HEK293 (cell line): ENCODE measurements around the gene TIMP2.

ENCODE experiments used
- BCL11A ChIP-seq: fragments of 450-650 bp; formaldehyde crosslinking; IDR thresholded peaks from 2 replicates; pipeline ENCODE4 v1.5.1; 2016; ENCODE audit warnings: low read depth, missing biosample characterization, missing genetic modification characterization
- BCL11B ChIP-seq: fragments of 450-650 bp; formaldehyde crosslinking; IDR thresholded peaks from 2 replicates; pipeline ENCODE4 v1.5.1; 2016; ENCODE audit warnings: low read depth, missing biosample characterization, missing genetic modification characterization
- HIC1 ChIP-seq: fragments of 450-650 bp; formaldehyde crosslinking; IDR thresholded peaks from 2 replicates; pipeline ENCODE4 v1.5.1; 2016; ENCODE audit warnings: missing biosample characterization, missing genetic modification characterization
- KLF16 ChIP-seq: fragments of 450-650 bp; formaldehyde crosslinking; IDR thresholded peaks from 2 replicates; pipeline ENCODE4 v1.5.1; 2017; ENCODE audit warnings: missing biosample characterization, missing genetic modification characterization
- PRDM4 ChIP-seq: fragments of 450-650 bp; formaldehyde crosslinking; IDR thresholded peaks from 2 replicates; pipeline ENCODE4 v1.5.1; 2017; ENCODE audit warnings: missing biosample characterization, missing genetic modification characterization
- PRDM6 ChIP-seq: fragments of 450-650 bp; formaldehyde crosslinking; IDR thresholded peaks from 2 replicates; pipeline ENCODE4 v1.5.1; 2017; ENCODE audit warnings: missing biosample characterization, missing genetic modification characterization
- REPIN1 ChIP-seq: fragments of 450-650 bp; formaldehyde crosslinking; IDR thresholded peaks from 2 replicates; pipeline ENCODE4 v1.5.1; 2017; ENCODE audit warnings: missing biosample characterization, missing genetic modification characterization, low read depth
- SCRT1 ChIP-seq: fragments of 450-650 bp; formaldehyde crosslinking; IDR thresholded peaks from 2 replicates; pipeline ENCODE4 v1.5.1; 2016; ENCODE audit warnings: missing biosample characterization, missing genetic modification characterization, borderline replicate concordance
- SP2 ChIP-seq: fragments of 450-650 bp; formaldehyde crosslinking; IDR thresholded peaks from 2 replicates; pipeline ENCODE4 v1.5.1; 2016; ENCODE audit warnings: missing biosample characterization, missing genetic modification characterization
- ZBTB49 ChIP-seq: fragments of 450-650 bp; formaldehyde crosslinking; IDR thresholded peaks from 2 replicates; pipeline ENCODE4 v1.5.1; 2016; ENCODE audit warnings: missing biosample characterization, missing genetic modification characterization, low read depth
- ZNF121 ChIP-seq: fragments of 450-650 bp; formaldehyde crosslinking; IDR thresholded peaks from 2 replicates; pipeline ENCODE4 v1.5.1; 2016; ENCODE audit warnings: missing biosample characterization, missing genetic modification characterization
- ZNF133 ChIP-seq: fragments of 450-650 bp; formaldehyde crosslinking; IDR thresholded peaks from 2 replicates; pipeline ENCODE4 v1.5.1; 2016; ENCODE audit warnings: missing biosample characterization, missing genetic modification characterization
- ZNF175 ChIP-seq: fragments of 450-650 bp; formaldehyde crosslinking; IDR thresholded peaks from 2 replicates; pipeline ENCODE4 v1.5.1; 2016; ENCODE audit warnings: missing biosample characterization, missing genetic modification characterization
- ZNF19 ChIP-seq: fragments of 450-650 bp; formaldehyde crosslinking; IDR thresholded peaks from 2 replicates; pipeline ENCODE4; 2016; ENCODE audit warnings: missing biosample characterization, missing genetic modification characterization, low read depth
- ZNF221 ChIP-seq: fragments of 450-650 bp; formaldehyde crosslinking; IDR thresholded peaks from 2 replicates; pipeline ENCODE4 v1.5.1; 2017; ENCODE audit warnings: missing biosample characterization, missing genetic modification characterization, borderline replicate concordance
- ZNF239 ChIP-seq: fragments of 450-650 bp; formaldehyde crosslinking; IDR thresholded peaks from 2 replicates; pipeline ENCODE4 v1.5.1; 2016; ENCODE audit warnings: missing biosample characterization, missing genetic modification characterization
- ZNF26 ChIP-seq: fragments of 450-650 bp; formaldehyde crosslinking; IDR thresholded peaks from 2 replicates; pipeline ENCODE4 v1.5.1; 2016; ENCODE audit warnings: missing biosample characterization, missing genetic modification characterization
- ZNF341 ChIP-seq: fragments of 450-650 bp; formaldehyde crosslinking; IDR thresholded peaks from 2 replicates; pipeline ENCODE4; 2016; ENCODE audit warnings: low read depth, missing biosample characterization, missing genetic modification characterization
- ZNF350 ChIP-seq: fragments of 450-650 bp; formaldehyde crosslinking; IDR thresholded peaks from 2 replicates; pipeline ENCODE4 v1.5.0; 2017; ENCODE audit warnings: missing biosample characterization, mild to moderate bottlenecking, missing genetic modification characterization
- ZNF423 ChIP-seq: fragments of 450-650 bp; formaldehyde crosslinking; IDR thresholded peaks from 2 replicates; pipeline ENCODE4 v1.5.1; 2016; ENCODE audit warnings: missing biosample characterization, missing genetic modification characterization
- ZNF548 ChIP-seq: fragments of 450-650 bp; formaldehyde crosslinking; IDR thresholded peaks from 2 replicates; pipeline ENCODE4 v1.5.1; 2016; ENCODE audit warnings: missing biosample characterization, missing genetic modification characterization
- ZNF549 ChIP-seq: fragments of 450-650 bp; IDR thresholded peaks from 2 replicates; pipeline ENCODE4 v1.5.1; 2018; ENCODE audit warnings: missing biosample characterization, missing genetic modification characterization, mild to moderate bottlenecking, inconsistent platforms, moderate library complexity
- ZNF555 ChIP-seq: fragments of 450-650 bp; formaldehyde crosslinking; conservative IDR thresholded peaks from 2 replicates; pipeline ENCODE4 v1.5.1; 2017; ENCODE audit warnings: missing biosample characterization, mild to moderate bottlenecking, missing genetic modification characterization, inconsistent platforms
- ZNF792 ChIP-seq: fragments of 450-650 bp; formaldehyde crosslinking; IDR thresholded peaks from 2 replicates; pipeline ENCODE4 v1.5.1; 2016; ENCODE audit warnings: missing biosample characterization, missing genetic modification characterization
- ZNF837 ChIP-seq: fragments of 450-650 bp; formaldehyde crosslinking; IDR thresholded peaks from 2 replicates; pipeline ENCODE4 v1.5.1; 2016; ENCODE audit warnings: missing biosample characterization, missing genetic modification characterization
- ZNF843 ChIP-seq: fragments of 450-650 bp; formaldehyde crosslinking; IDR thresholded peaks from 2 replicates; pipeline ENCODE4 v1.5.1; 2016; ENCODE audit warnings: missing biosample characterization, missing genetic modification characterization
- ZSCAN18 ChIP-seq: fragments of 450-650 bp; formaldehyde crosslinking; IDR thresholded peaks from 2 replicates; pipeline ENCODE4 v1.5.1; 2016; ENCODE audit warnings: missing biosample characterization, missing genetic modification characterization
- ZXDB ChIP-seq: fragments of 450-650 bp; formaldehyde crosslinking; IDR thresholded peaks from 2 replicates; pipeline ENCODE4 v1.5.1; 2016; ENCODE audit warnings: missing biosample characterization, missing genetic modification characterization

Gene TIMP2

GRCh38 chr17:78935419-78936323 lies 10.5 kb upstream of the TIMP2 start (continued):
- TF ChIP-seq ZNF19 (no peak), ZNF341 (tag by site-specific recombination) (peak; percentile 87), ZNF555 (no peak), ZNF423 (tag by site-specific recombination) (peak; percentile 92), PRDM4 (tag by site-specific recombination) (no peak), ZNF792 (no peak), BCL11A (peak; percentile 92), ZNF239 (tag by site-specific recombination) (no peak), BCL11B (0 out of 2 replicates have a peak, but pooled peaks have one; percentile 14), ZNF548 (tag by site-specific recombination) (no peak), REPIN1 (tag by site-specific recombination) (no peak), ZXDB (tag by site-specific recombination) (no peak), ZNF133 (tag by site-specific recombination) (no peak), ZNF175 (tag by site-specific recombination) (no peak), ZNF843 (tag by site-specific recombination) (0 out of 2 replicates have a peak, but pooled peaks have one; percentile 50), ZNF837 (tag by site-specific recombination) (no peak), KLF16 (peak; percentile 61; the same call in 1 of the 2 replicates), ZBTB49 (tag by site-specific recombination) (no peak), ZNF350 (tag by site-specific recombination) (no peak), ZSCAN18 (tag by site-specific recombination) (no peak), HIC1 (peak; percentile 92), ZNF221 (tag by site-specific recombination) (no peak), ZNF121 (no peak), ZNF26 (tag by site-specific recombination) (no peak), PRDM6 (tag by site-specific recombination) (no peak), SCRT1 (tag by site-specific recombination) (no peak), ZNF549 (tag by site-specific recombination) (no peak), SP2 (tag by site-specific recombination) (no peak)
